Stomach (tissue), 9 donors: ENCODE data around the gene PLEKHO2. TPM values are rescaled to one million over a fixed set of nuclear protein-coding genes. Genes with fewer than 3 reads are reported as not detected.

Experiments
- DNase-seq, 2 donors: peaks; one replicate each; pipeline versions ENCODE4 v3.0.0 to v3.0.0-alpha.2; 2013 to 2019
- H3K27ac ChIP-seq, 5 donors: fragments of 200-600 bp in 4 of 5; sonication (generic) in 4 of 5; one replicate each; pipeline ENCODE4 v1.5.1; 2013 to 2019; ENCODE audit warnings: mild to moderate bottlenecking in 1 of 5, moderate library complexity in 1 of 5
- H3K27me3 ChIP-seq, 3 donors: fragments of 200-600 bp; sonication (generic); one replicate each; pipeline ENCODE4 v1.5.1; 2017 to 2019; ENCODE audit warnings: mixed run types in 1 of 3
- H3K36me3 ChIP-seq, 4 donors: fragments of 200-600 bp; sonication (generic); 1 replicate in 3 of 4; 2 replicates in 1 of 4; pipeline ENCODE4 v1.5.1; 2016 to 2019
- H3K4me1 ChIP-seq, 4 donors: fragments of 200-600 bp; sonication (generic); one replicate each; pipeline ENCODE4 v1.5.1; 2016 to 2019
- H3K4me3 ChIP-seq, 4 donors: fragments of 200-600 bp; sonication (generic) in 3 of 4; one replicate each; pipeline ENCODE4 v1.5.1; 2016 to 2019; ENCODE audit warnings: mild to moderate bottlenecking in 1 of 4
- H3K9me3 ChIP-seq, 4 donors: fragments of 200-600 bp; sonication (generic); one replicate each; pipeline ENCODE4 v1.5.1; 2016 to 2019
- CTCF ChIP-seq, 7 experiments: fragments of 450-650 bp in 4 of 7; fragments of 200-600 bp in 3 of 7; sonication (generic) in 3 of 7; IDR thresholded peaks; one replicate each; pipeline ENCODE4 v1.5.1; 2016 to 2019; ENCODE audit warnings: antibody characterized with exemption in 7 of 7, control low read depth in 2 of 7, mild to moderate bottlenecking in 1 of 7
- EP300 ChIP-seq: sonication (generic); formaldehyde crosslinking; IDR thresholded peaks from one replicate; pipeline ENCODE4 v1.6.1; 2017; ENCODE audit warnings: antibody characterized with exemption
- POLR2A ChIP-seq, 4 donors: fragments of 450-650 bp; IDR thresholded peaks; one replicate each; pipeline ENCODE4 v1.6.1; 2016; ENCODE audit warnings: antibody characterized with exemption in 4 of 4, control low read depth in 2 of 4, mild to moderate bottlenecking in 1 of 4, moderate library complexity in 1 of 4
- POLR2AphosphoS5 ChIP-seq, 3 donors: sonication (generic); formaldehyde crosslinking; IDR thresholded peaks; one replicate each; pipeline ENCODE4 v1.6.1; 2016; ENCODE audit warnings: antibody characterized with exemption in 3 of 3
- WGBS, 5 donors: extraction: QIAGEN DNeasy Blood & Tissue Kit in 3 of 5; methylation state at CpG; one replicate each; pipeline versions ENCODE4 v1.1.5 to v1.1.7; 2013 to 2018; 5-methylcytosine and 5-hydroxymethylcytosine counted together
- intact Hi-C: fragments of 100-400 bp; cut with DNase I; formaldehyde crosslinking; loops from one replicate; pipeline ENCODE4 v1.15.1; 2023; ENCODE audit warnings: low total_unique reads
- polyA plus RNA-seq, 3 donors: library from polyadenylated mRNA; stranded (reverse); fragments of 200-250 nt; gene quantifications; one replicate each; pipeline ENCODE4 v1.2.3, GENCODE V29; 2013
- total RNA-seq, 5 donors: library from RNA; depleted of rRNA; stranded (reverse); fragments of >200 nt; gene quantifications; one replicate each; pipeline versions ENCODE4 v1.1.0 to v1.2.3, GENCODE V29; 2014 to 2016
- donor health status: healthy with polysubstance abuse.
- donor health status: Bipolar disorder and iron deficiency.
- donor health status: healthy.

The PLEKHO2 gene
- total and polyA plus RNA-seq, 8 donors: 7.5 to 25.4 (median 18.3) TPM

- Histone ChIP-seq H3K4me1 (peaks cover 14 to 23% (median 20%) of the 10 kb centered on the region in 4 donors), H3K36me3 (no peaks in the 10 kb centered on the region), H3K9me3 (no peaks in the 10 kb centered on the region), H3K4me3 (no peak overlapping the region), H3K27ac (no peak overlapping the region), H3K27me3 (peaks cover 0 to 9% (median 3%) of the 10 kb centered on the region in 3 donors)
- intact Hi-C loops: no loop called here
- DNase-seq: no peak
- WGBS, 5 donors: 56 to 67% (median 62%) methylated on average over 12 to 13 of the region's 13 CpGs
- TF ChIP-seq POLR2A (IDR thresholded peaks at IDR 0.05) (no peak), POLR2AphosphoS5 (IDR thresholded peaks at IDR 0.05) (no peak), CTCF (IDR thresholded peaks at IDR 0.05) (no peak), EP300 (no peak)
These were observed 74.0 kb downstream of the PLEKHO2 start for GRCh38 chr15:64915518-64916227.

DNA sequence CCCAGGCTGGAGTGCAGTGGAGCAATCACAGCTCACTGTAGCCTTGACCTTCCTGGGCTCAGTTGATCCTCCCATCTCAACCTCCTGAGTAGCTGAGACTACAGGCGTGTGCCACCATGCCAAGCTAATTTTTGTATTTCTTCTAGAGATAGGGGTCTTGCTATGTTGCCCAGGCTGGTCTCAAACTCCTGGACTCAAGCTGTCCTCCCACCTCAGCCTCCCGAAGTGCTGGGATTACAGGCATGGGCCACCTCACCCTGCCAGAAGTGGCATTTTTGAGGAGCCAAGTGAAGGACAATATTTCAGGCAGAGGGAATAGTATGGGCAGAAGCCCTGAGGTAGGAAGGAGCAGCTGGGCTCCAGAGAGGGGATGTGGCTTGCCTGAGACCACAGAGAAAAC, 74.7 kb downstream of the PLEKHO2 start:
- Histone ChIP-seq H3K27ac (no peak overlapping the region), H3K4me1 (peaks cover 10 to 18% (median 14%) of the 10 kb centered on the region in 4 donors), H3K9me3 (no peaks in the 10 kb centered on the region), H3K27me3 (peaks cover 0 to 7% (median 2%) of the 10 kb centered on the region in 3 donors), H3K4me3 (no peak overlapping the region), H3K36me3 (no peaks in the 10 kb centered on the region)
- DNase-seq: no peak
- WGBS, 5 donors: 79 to 98% (median 93%) methylated on average over 2 of the region's 2 CpGs
- TF ChIP-seq EP300 (no peak), POLR2AphosphoS5 (IDR thresholded peaks at IDR 0.05) (no peak), CTCF (IDR thresholded peaks at IDR 0.05) (no peak), POLR2A (IDR thresholded peaks at IDR 0.05) (no peak)
- intact Hi-C loops: no loop called here

DNA sequence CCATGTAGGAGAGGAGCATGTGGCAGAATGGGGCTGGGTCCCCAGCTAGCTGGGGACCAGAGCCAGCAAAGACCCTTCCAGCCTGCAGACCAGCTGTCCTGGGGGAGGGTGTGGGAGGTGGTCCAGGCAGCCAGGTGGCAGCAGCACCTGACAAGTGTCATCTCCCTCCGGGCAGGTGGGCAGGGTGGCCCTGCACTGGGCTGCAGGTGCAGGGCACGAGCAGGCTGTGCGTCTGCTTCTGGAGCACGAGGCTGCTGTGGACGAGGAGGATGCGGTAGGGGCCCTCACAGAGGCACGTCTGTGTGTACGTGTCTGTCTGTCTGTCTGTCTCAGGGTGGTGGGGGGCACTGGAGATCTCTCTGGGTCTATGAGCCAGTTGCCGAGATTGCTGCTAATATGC, 75.5 kb downstream of the PLEKHO2 start:
- intact Hi-C loops: no loop called here
- no peaks in the 10 kb centered on the region for H3K27me3 ChIP-seq
- no peaks in the 10 kb centered on the region for H3K36me3 ChIP-seq
- no peak overlapping the region for H3K27ac ChIP-seq
- H3K4me1 ChIP-seq: peaks cover 2 to 9% (median 6%) of the 10 kb centered on the region in 4 donors
- H3K9me3 ChIP-seq: no peaks in the 10 kb centered on the region
- no peak overlapping the region for H3K4me3 ChIP-seq
- TF ChIP-seq CTCF (IDR thresholded peaks at IDR 0.05) (no peak), POLR2A (IDR thresholded peaks at IDR 0.05) (no peak), EP300 (no peak)
- WGBS, 5 donors: 83 to 94% (median 91%) methylated on average over 9 of the region's 9 CpGs
- no peak for DNase-seq

Other genes with a start within 250 kb of the PLEKHO2 start
- gene RBPMS2, start 66.3 kb upstream of the PLEKHO2 start, total RNA-seq: 10 to 100 TPM in 1 of 5 donors, 1 to 10 TPM in 4; 2.3 to 38.8 (median 8.7) TPM
- gene RBPMS2, start 66.3 kb upstream of the PLEKHO2 start, polyA plus RNA-seq: 10 to 100 TPM in 2 of 3 donors, 1 to 10 TPM in 1; 9.5 to 18.8 (median 17.0) TPM
- 10 to 100 TPM in 2 of 5 donors, 1 to 10 TPM in 3; 1.6 to 58.8 (median 2.8) TPM for gene PIF1, start 16.3 kb upstream of the PLEKHO2 start, total RNA-seq
- 1 to 10 TPM in 2 of 3 donors, under 1 TPM in 1; 0.46 to 8.7 (median 2.0) TPM for gene PIF1, start 16.3 kb upstream of the PLEKHO2 start, polyA plus RNA-seq
- gene ANKDD1A, start 70.0 kb downstream of the PLEKHO2 start, total RNA-seq: 10 to 100 TPM in 2 of 5 donors, 1 to 10 TPM in 3; 4.0 to 43.8 (median 9.2) TPM
- 1 to 10 TPM; 1.5 to 2.7 (median 1.7) TPM for gene ANKDD1A, start 70.0 kb downstream of the PLEKHO2 start, polyA plus RNA-seq
- 100 to 1,000 TPM in 1 of 5 donors, 10 to 100 TPM in 4; 21.6 to 129 (median 68.2) TPM for gene SPG21, start 148.0 kb downstream of the PLEKHO2 start, total RNA-seq
- gene SPG21, start 148.0 kb downstream of the PLEKHO2 start, polyA plus RNA-seq: 10 to 100 TPM; 61.6 to 68.7 (median 67.7) TPM
- 100 to 1,000 TPM in 1 of 5 donors, 10 to 100 TPM in 2, 1 to 10 TPM in 1, not detected in 1; 9.7 to 105 (median 20.2) TPM for gene MTFMT, start 187.7 kb downstream of the PLEKHO2 start, total RNA-seq
- gene MTFMT, start 187.7 kb downstream of the PLEKHO2 start, polyA plus RNA-seq: 10 to 100 TPM in 1 of 3 donors, 1 to 10 TPM in 2; 5.3 to 12.0 (median 6.1) TPM
- 10 to 100 TPM in 1 of 5 donors, not detected in 4; 19.7 TPM for gene SLC51B, start 203.5 kb downstream of the PLEKHO2 start, total RNA-seq
- gene SLC51B, start 203.5 kb downstream of the PLEKHO2 start, polyA plus RNA-seq: under 1 TPM in 2 of 3 donors, not detected in 1; 0.38 to 0.62 TPM
- gene RASL12, start 226.1 kb downstream of the PLEKHO2 start, total RNA-seq: 10 to 100 TPM in 2 of 5 donors, 1 to 10 TPM in 2, under 1 TPM in 1; 0.58 to 27.7 (median 9.6) TPM
- 10 to 100 TPM in 2 of 3 donors, 1 to 10 TPM in 1; 7.0 to 17.1 (median 12.2) TPM for gene RASL12, start 226.1 kb downstream of the PLEKHO2 start, polyA plus RNA-seq
- under 1 TPM in 1 of 5 donors, not detected in 4; 0.18 TPM for gene KBTBD13, start 234.8 kb downstream of the PLEKHO2 start, total RNA-seq
- not detected for gene KBTBD13, start 234.8 kb downstream of the PLEKHO2 start, polyA plus RNA-seq